GM19023 (cell line): ENCODE data around the gene EFS.

Source experiments
- ATAC-seq: cut with Tn5 transposase; IDR thresholded peaks from one replicate; pipeline ENCODE4 v1.9.1; 2021; ENCODE audit warnings: mild to moderate bottlenecking, moderate library complexity; ENCODE audit not compliant: unreplicated experiment

The EFS gene

DNA sequence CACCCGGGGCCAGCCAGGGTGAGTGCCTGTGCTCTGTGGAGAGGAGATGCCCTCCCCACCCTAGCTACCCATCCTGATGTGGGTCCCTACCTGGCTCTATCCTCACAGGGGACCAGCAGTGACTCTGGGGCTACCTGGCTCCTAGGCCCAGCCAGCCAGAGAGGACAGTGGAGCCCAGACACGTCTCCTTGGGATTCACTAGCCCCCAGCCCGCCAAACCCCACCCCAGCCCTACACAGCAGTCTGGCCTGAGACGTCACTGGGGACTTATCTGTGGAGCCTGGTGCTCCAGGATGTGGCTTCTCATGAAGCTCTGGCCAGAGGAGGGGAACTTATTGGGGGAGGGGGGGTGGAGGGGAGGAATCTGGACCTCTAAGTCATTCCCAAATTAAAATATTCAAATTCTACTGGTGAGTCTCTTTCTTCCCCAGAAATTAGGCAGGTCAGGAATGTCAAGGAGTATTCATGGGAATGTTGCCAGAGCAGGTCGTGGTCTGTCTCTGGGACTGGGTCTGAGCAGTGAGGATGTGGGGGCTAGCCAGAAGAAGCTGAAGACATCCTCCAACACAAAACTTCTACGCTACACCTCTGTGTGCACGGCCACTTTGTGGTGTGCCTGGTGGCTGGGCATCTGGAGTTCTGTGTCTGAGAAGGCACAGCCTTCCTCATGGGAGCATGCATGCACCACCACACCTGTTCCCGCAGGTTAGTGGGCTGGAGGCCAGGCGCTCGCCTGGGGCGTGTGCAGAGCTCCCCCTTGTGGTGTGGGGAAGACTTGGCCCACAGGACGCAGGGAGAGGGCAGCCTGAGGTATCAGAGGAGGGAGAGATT, 14.6 kb upstream of the EFS start:
- no peak for ATAC-seq

DNA sequence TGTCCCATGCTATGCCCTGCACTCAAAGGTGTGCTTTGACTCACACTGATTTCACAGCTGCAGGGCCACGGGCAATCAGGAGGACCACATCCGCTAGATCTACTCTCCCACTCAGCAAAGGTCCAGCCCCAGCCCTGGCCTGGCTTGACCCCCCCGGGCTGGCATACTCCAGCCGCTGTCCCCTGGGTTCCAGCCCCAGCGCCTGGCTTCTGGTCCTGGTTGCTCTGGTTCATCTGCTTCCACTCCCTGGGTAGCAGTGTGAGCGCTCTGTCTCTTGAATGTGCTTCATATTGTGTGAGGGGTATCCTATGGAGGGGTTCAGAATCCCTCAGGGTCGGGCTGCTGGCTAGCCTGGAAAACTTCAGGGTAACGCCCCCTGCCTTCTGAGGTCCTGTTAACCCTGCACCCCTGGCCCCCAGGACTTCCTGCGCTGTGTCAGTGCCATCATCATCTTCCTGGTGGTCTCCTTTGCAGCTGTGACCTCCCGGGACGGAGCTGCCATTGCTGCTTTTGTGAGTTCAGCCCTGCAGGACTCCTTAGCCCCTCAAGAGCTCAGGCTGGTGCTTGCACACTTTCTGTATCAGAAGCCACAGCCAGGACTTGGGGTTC, 13.7 kb upstream of the EFS start:
- no peak for ATAC-seq

GRCh38 chr14:23377573-23378563, 12.9 kb upstream of the EFS start:
- ATAC-seq, result no peak

- ATAC-seq, result no peak
Measured at GRCh38 chr14:23377198-23377550, 12.2 kb upstream of the EFS start.

GRCh38 chr14:23376482-23377197, 11.7 kb upstream of the EFS start, which contains the start of gene CMTM5:
Gene CMTM5, plus strand, starts transcription at chr14:23377046. Its CDS starts 206 bp downstream, at chr14:23377252.
- ATAC-seq, result no peak

DNA sequence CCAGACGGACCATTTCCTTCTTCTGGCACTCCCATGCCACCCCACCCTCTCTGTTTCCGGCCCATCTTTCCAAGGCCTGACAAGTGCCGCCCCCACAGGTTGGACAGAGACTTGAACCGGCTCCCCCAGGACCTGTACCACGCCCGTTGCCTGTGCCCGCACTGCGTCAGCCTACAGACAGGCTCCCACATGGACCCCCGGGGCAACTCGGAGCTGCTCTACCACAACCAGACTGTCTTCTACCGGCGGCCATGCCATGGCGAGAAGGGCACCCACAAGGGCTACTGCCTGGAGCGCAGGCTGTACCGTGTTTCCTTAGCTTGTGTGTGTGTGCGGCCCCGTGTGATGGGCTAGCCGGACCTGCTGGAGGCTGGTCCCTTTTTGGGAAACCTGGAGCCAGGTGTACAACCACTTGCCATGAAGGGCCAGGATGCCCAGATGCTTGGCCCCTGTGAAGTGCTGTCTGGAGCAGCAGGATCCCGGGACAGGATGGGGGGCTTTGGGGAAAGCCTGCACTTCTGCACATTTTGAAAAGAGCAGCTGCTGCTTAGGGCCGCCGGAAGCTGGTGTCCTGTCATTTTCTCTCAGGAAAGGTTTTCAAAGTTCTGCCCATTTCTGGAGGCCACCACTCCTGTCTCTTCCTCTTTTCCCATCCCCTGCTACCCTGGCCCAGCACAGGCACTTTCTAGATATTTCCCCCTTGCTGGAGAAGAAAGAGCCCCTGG, 10.7 kb upstream of the EFS start:
- no peak for ATAC-seq

- no peak for ATAC-seq
Measured at GRCh38 chr14:23373041-23373440, 8.1 kb upstream of the EFS start.

GRCh38 chr14:23372509-23372908, 7.5 kb upstream of the EFS start, which contains the start of gene IL25:
Gene IL25, plus strand, starts transcription at chr14:23372809.
- no peak for ATAC-seq

- ATAC-seq, result no peak
Measured at GRCh38 chr14:23371865-23372264, 6.9 kb upstream of the EFS start.

DNA sequence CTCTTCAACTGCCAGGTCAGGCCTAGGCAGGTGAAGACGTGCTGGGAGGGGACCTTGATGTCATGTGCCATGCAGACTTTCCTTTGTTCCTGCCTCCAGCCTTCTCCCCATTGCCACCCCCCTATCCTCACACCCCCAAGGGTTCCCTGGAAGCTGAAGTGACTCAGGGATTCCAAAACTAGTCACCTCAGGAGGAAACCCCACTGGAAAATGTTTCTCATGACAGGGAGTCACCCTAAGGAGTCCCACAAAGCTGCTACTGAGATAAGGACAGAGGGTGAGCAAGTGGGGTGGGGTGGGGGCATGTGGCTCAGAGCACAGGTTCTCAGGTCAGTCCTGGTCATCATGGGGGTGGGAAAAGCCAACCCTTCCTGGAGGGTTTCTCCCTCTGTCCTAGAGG, 5.2 kb upstream of the EFS start:
- no peak for ATAC-seq

GRCh38 chr14:23366426-23366921, 1.5 kb upstream of the EFS start:
- no peak for ATAC-seq

GRCh38 chr14:23365732-23366425, 907 bp upstream of the EFS start:
- ATAC-seq, result no peak

DNA sequence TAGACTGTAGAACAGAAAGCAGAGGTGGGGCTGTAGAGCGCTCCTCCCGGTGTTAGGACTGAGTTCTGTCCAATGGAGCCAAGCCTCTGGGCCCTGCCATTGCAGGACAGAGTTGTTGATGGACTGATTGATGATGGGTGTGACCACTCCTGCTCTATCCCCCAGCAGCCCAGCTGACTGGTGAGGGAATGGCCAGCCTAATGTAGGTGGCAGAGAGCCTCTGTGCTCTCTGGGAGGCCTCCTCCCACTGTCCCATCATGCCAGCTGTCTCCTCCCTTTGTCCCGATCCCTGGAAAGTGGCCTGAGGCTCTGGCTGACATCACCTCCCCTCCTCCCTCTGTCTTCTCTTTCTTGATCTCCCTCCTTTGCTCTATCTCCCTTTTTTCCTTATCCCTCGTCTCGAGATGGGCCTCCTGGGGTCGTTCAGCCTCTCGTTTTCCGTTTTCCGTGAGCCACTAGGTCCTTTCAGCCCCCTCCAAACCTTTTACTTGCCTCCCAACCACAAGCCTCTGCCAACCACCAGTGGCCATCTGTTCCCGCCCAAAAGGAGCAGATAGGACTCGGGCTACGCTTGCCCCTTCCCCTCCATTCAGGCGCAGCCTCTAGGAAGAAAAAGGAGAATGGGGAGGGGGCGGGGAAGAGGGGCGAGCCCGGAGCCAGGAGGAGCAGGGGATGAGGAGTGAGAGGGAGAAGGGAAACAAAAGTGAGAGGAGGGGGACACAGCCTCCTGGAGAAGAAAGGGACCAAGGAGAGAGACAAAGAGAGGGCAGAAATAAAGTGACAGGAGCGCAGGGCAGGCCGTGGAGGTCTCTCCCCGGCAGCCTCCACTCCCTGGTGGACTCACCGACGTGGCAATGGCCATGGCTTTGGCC, 572 bp downstream of the EFS start:
- ATAC-seq, result no peak

GRCh38 chr14:23362200-23362599, 2.8 kb downstream of the EFS start:
- ATAC-seq, result no peak

DNA sequence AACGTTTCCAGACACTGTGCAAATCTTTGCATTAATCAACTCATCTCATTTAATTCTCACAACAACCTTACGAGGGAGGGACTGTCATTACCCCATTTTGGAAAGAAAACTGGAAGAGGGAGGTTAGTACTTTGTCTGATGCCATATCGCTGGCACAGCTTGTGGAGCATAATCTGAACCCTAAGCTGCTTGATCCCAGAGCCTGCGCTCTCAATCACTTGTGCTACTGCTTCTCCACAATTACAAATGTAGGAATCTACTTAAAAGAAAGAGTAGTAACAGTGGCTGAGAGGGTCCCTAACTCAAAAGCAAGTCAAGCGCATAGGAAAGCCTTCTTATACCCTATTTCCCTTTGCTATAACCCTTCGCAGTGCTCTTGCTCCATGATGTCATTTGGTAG, 3.2 kb downstream of the EFS start:
- no peak for ATAC-seq

- no peak for ATAC-seq
Measured at GRCh38 chr14:23361320-23361719, 3.7 kb downstream of the EFS start.

GRCh38 chr14:23360496-23360895, 4.5 kb downstream of the EFS start:
- no peak for ATAC-seq

GRCh38 chr14:23359722-23360447, 5.1 kb downstream of the EFS start:
- no peak for ATAC-seq
